Measurements from ENCODE around the gene BANF1. TPM values are rescaled to one million over a fixed set of nuclear protein-coding genes. Genes with fewer than 3 reads are reported as not detected.
"Not testable (repeated sequence)": the region's sequence is repeated elsewhere in the genome, so short reads cannot be mapped to it uniquely, and the experiment has no call there.

The BANF1 gene
- total RNA-seq, 6 experiments from 2014 or later: 257 to 337 (median 300) TPM

DNA sequence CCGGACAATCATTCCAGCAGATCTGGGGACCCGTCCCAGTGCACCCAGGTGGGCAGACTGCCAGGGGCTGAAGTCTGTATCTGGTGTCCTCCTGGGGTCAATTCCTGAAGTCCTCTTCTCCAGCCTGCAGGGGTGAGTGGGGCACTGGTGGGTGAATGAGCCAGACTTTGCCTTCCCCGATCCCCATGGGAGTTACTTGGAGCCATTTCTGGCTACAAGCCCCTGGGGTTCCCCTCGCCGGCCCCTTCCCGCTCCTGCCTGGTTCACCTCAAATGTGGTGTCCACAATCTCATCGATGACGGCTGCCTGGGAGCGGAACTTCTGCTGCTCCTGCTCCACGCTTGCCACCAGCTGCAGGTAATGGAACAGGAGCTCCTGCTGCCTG is 14.5 kb downstream of the BANF1 start:
- Mint-ChIP-seq H3K36me3 (ENCODE audit: low read depth) (no peaks in the 10 kb centered on the region), H3K27me3 (ENCODE audit: insufficient read depth) (no peaks in the 10 kb centered on the region; the same call in 1 of the 2 replicates), H3K9me3 (no peaks in the 10 kb centered on the region), H3K27ac (no peak overlapping the region), H3K4me3 (no peak overlapping the region), H3K4me1 (ENCODE audit: low read depth) (peaks cover 52% of the 10 kb centered on the region)
- DNase-seq: no peak
- TF ChIP-seq, protein P1, sequence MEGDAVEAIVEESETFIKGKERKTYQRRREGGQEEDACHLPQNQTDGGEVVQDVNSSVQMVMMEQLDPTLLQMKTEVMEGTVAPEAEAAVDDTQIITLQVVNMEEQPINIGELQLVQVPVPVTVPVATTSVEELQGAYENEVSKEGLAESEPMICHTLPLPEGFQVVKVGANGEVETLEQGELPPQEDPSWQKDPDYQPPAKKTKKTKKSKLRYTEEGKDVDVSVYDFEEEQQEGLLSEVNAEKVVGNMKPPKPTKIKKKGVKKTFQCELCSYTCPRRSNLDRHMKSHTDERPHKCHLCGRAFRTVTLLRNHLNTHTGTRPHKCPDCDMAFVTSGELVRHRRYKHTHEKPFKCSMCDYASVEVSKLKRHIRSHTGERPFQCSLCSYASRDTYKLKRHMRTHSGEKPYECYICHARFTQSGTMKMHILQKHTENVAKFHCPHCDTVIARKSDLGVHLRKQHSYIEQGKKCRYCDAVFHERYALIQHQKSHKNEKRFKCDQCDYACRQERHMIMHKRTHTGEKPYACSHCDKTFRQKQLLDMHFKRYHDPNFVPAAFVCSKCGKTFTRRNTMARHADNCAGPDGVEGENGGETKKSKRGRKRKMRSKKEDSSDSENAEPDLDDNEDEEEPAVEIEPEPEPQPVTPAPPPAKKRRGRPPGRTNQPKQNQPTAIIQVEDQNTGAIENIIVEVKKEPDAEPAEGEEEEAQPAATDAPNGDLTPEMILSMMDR (IDR thresholded peaks at IDR 0.05): no peak

DNA sequence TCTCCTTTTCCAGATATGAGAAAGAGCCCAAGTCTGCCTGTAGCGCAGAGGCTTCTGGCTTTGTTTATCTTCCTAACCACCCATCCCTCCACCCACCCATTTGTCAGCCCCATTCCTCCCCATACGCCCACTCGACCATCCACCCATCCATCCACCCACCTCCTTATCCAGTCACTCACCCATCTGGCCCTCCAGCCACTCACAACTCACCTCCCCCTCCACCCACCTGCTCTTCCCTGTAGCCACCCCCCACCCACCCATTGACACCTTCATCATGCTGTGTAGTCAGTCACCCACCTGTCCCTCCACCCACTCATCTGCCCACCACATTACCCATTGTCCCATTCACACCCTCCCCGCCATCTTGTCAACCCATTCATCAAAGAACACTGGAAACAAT is 15.0 kb downstream of the BANF1 start:
- TF ChIP-seq, protein P1 (IDR thresholded peaks at IDR 0.05): no peak
- Mint-ChIP-seq H3K9me3 (no peaks in the 10 kb centered on the region), H3K36me3 (ENCODE audit: low read depth) (no peaks in the 10 kb centered on the region), H3K27ac (no peak overlapping the region), H3K27me3 (ENCODE audit: insufficient read depth) (no peaks in the 10 kb centered on the region; the same call in 1 of the 2 replicates), H3K4me3 (no peak overlapping the region), H3K4me1 (ENCODE audit: low read depth) (peaks cover 54% of the 10 kb centered on the region)
- DNase-seq: no peak

DNA sequence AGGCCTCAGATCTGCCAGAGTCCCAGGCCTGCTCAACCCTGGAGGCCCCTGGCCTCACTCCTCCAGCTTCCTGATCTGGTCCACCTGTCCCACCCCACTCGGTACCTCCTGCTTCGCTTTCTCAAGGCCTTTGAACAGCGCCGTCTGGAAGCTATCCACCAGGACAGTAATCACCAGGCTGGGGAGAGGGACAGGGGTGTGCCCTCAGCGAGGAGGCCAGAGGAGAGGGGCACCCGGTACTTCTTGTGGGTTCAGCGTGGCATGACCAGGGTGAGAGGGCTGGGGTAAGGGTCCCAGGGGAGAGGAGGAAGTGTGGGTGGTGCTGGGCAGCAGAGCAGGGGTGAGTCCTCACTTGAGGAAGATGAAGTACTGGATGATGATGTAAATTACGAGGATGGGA is 17.9 kb downstream of the BANF1 start:
- H3K27ac Mint-ChIP-seq: peak overlapping the region; percentile 78; the same call in 1 of the 2 replicates

DNA sequence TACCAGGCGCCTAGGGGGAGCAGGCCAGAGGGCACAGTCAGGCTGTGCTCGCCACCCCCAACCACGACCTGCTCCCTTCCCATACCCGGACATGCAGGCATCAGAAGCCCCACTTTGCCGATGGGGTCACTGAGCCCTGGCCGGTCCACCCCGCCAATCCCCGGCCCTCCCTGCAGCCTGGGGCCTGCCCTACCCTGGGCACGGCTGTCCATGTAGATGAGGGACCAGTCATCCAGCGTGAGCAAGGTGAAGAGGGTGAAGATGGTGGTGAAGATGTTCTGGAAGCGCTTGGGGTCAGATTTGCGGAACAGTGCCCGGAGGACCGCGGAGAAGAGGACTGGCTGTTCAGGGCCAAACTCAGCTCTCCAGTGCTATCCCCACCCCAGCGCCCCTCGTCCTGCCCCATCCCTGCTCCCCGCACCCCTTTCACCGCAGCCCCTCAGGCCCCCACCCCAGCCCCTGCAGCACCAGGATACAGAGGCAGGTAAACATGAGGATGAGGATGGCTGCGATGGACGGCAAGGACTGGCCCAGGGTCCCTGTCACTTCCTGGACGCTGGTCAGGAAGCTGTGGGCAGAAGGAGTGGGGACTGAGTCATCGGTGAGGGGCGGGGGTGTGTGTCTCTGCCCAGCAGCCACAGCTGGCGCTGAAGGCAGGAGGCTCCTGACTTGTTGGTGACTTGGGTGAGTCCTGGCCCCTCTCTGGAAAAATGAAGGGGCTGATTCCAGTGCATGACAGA is 18.5 kb downstream of the BANF1 start:
- Mint-ChIP-seq H3K27me3 (ENCODE audit: insufficient read depth) (no peaks in the 10 kb centered on the region; the same call in 1 of the 2 replicates), H3K9me3 (no peaks in the 10 kb centered on the region), H3K27ac (peak overlapping the region; percentile 78), H3K36me3 (ENCODE audit: low read depth) (no peaks in the 10 kb centered on the region), H3K4me1 (ENCODE audit: low read depth) (peaks cover 36% of the 10 kb centered on the region), H3K4me3 (peak overlapping the region; percentile 64)
- TF ChIP-seq, protein P1 (IDR thresholded peaks at IDR 0.05): no peak
- peak; percentile 79 for DNase-seq

More for the DNA sequence above, 17.9 kb downstream of the BANF1 start:
- no peaks in the 10 kb centered on the region for H3K36me3 Mint-ChIP-seq (ENCODE audit: low read depth)
- H3K9me3 Mint-ChIP-seq: no peaks in the 10 kb centered on the region
- H3K4me1 Mint-ChIP-seq (ENCODE audit: low read depth): peaks cover 42% of the 10 kb centered on the region
- no peaks in the 10 kb centered on the region; the same call in 1 of the 2 replicates for H3K27me3 Mint-ChIP-seq (ENCODE audit: insufficient read depth)
- TF ChIP-seq, protein P1 (IDR thresholded peaks at IDR 0.05): no peak
- no peak overlapping the region for H3K4me3 Mint-ChIP-seq
- DNase-seq: no peak

DNA sequence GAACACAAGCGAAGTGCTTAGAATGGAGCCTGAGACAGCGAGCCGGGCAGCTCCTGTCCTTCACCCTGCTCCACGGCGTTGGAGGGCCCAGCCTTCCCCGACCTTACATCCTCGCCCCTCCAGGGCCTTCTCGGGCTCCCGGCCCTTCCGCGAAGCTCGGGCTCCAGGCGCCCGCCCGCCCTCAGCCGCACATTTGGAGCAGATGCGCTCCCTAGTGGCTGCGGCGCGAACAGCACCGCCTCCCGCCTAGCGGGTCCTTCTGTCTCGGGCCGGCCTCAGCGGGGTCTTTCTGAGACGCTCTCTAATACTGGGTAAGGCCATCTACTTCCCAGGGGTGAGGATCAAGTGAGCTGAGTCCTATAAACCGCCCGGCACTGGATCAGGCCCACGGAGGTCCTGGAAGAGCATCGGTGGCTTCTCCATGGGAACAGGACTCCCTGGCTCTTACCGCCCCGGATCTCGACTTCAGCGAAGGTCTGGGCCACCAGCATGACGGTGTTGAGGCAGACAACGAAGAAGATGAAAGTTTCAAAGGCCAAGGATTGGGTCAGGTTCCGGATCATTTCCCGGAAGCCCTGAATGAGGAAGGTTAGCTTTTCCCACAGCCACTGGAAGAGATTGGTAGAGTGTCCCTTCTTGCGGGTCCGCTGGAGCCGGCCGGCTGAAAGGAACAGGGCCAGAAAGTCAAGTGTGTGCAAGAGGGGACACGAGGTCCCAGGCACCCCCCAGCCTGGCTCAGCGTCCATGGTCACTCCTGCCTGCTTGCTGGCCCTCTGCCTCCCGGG is 20.3 kb downstream of the BANF1 start:
- H3K27ac Mint-ChIP-seq: no peak overlapping the region
- H3K27me3 Mint-ChIP-seq (ENCODE audit: insufficient read depth): no peaks in the 10 kb centered on the region; the same call in none of the 2 replicates
- TF ChIP-seq, protein P1 (IDR thresholded peaks at IDR 0.05): peak; percentile 96
- peak; percentile 24 for DNase-seq
- no peaks in the 10 kb centered on the region for H3K36me3 Mint-ChIP-seq (ENCODE audit: low read depth)
- no peaks in the 10 kb centered on the region for H3K9me3 Mint-ChIP-seq
- H3K4me1 Mint-ChIP-seq (ENCODE audit: low read depth): peaks cover 27% of the 10 kb centered on the region
- H3K4me3 Mint-ChIP-seq: peak overlapping the region; percentile 68

DNA sequence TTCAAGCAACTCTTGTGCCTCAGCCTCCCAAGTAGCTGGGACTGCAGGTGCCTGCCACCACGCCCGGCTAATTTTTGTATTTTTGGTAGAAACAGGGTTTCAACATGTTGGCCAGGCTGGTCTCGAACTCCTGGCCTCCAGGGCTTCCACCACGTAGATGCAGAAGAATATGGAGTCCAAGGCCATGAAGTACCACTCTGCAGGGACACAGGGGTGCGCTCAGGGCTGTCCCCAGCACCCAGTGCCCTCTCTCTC is 20.8 kb downstream of the BANF1 start:
- not testable (repeated sequence) for H3K4me3 Mint-ChIP-seq; DNase-seq; H3K9me3 Mint-ChIP-seq; H3K27me3 Mint-ChIP-seq (ENCODE audit: insufficient read depth); H3K27ac Mint-ChIP-seq; H3K36me3 Mint-ChIP-seq (ENCODE audit: low read depth)
- H3K4me1 Mint-ChIP-seq (ENCODE audit: low read depth): peaks cover 27% of the 10 kb centered on the region

Data from HFFc6 (cell line).